HepG2 (cell line): ENCODE results near the gene C6orf62. TPM values are rescaled to one million over a fixed set of nuclear protein-coding genes. Genes with fewer than 3 reads are reported as not detected.

Source experiments
- ATAC-seq: fragments of 200-7000 bp; cut with Tn5 transposase; 3 replicates; pipeline ENCODE4 v1.9.1; 2020; ENCODE audit warnings: mild to moderate bottlenecking, moderate library complexity
- BruUV-seq: library from RNA; stranded (reverse); fragments of 400-500 nt; replicated peaks from 2 replicates; lab custom pipeline; 2021; lab: Mats Ljungman, UMichigan
- CTCF ChIA-PET: fragments of 300-600 bp; formaldehyde crosslinking; extraction: SDS; loops from one replicate; lab custom pipeline; 2021; ENCODE audit warnings: low total read pairs, inconsistent platforms, low intra/inter-chr PET ratio; lab: Yijun Ruan, JAX
- POLR2A ChIA-PET: fragments of 350-600 bp; sonication (Branson Sonifier 250); formaldehyde crosslinking; loops from one replicate; lab custom pipeline; 2020; ENCODE audit warnings: antibody characterized with exemption, inconsistent platforms; lab: Yijun Ruan, JAX
- DNase-seq: peaks from one replicate; pipeline ENCODE4 v3.0.0-alpha.2; 2015; ENCODE audit warnings: low spot score
- FAIRE-seq: peaks from 3 replicates; lab custom pipeline; 2011; peaks lifted over from hg19 to GRCh38; lab: Jason Lieb, UNC
- H2AFZ ChIP-seq: one replicate; pipeline ENCODE4 v1.6.1; 2011; ENCODE audit warnings: low read length, inconsistent platforms
- H3K27ac ChIP-seq: fragments of 300-600 bp; 3 replicates; pipeline ENCODE4 v1.8.0; 2011; ENCODE audit warnings: mixed run types, mild to moderate bottlenecking, mixed read lengths, low read length, inconsistent platforms; ENCODE audit not compliant: insufficient read depth; ENCODE audit errors: extremely low read length
- H3K27me3 ChIP-seq, 2 experiments: fragments of 200-600 bp in 1 of 2; 2 replicates in 1 of 2; 3 replicates in 1 of 2; pipeline versions ENCODE4 v1.6.0 to v1.8.0; 2011; ENCODE audit warnings: low read length in 2 of 2, mild to moderate bottlenecking in 2 of 2, moderate library complexity in 2 of 2, inconsistent platforms in 1 of 2; ENCODE audit not compliant: insufficient read depth in 2 of 2, control insufficient read depth in 1 of 2
- H3K36me3 ChIP-seq, 2 experiments: fragments of 200-600 bp in 1 of 2; replicated peaks in 1 of 2; 2 replicates in 1 of 2; 3 replicates in 1 of 2; pipeline versions ENCODE4 v1.5.1 to v1.8.0; 2011; ENCODE audit warnings: low read length in 2 of 2, inconsistent platforms in 1 of 2; ENCODE audit not compliant: insufficient read depth in 2 of 2, control insufficient read depth in 1 of 2
- H3K4me1 ChIP-seq: 2 replicates; pipeline ENCODE4 v1.5.1; 2012; ENCODE audit warnings: low read length, inconsistent platforms; ENCODE audit not compliant: insufficient read depth
- H3K4me2 ChIP-seq: 2 replicates; pipeline ENCODE4 v1.6.0; 2011; ENCODE audit warnings: low read depth, low read length, inconsistent platforms
- H3K4me3 ChIP-seq, 3 experiments: fragments of 200-600 bp in 1 of 3; sonication (generic), shearing (Covaris generic) in 1 of 3; replicated peaks in 1 of 3; 2 replicates each; pipeline ENCODE4 v1.5.1; 2011 to 2016; ENCODE audit warnings: low read length in 3 of 3, inconsistent platforms in 2 of 3, low read depth in 2 of 3, mild to moderate bottlenecking in 2 of 3, control low read depth in 1 of 3, mixed read lengths in 1 of 3; ENCODE audit not compliant: insufficient read depth in 1 of 3
- H3K79me2 ChIP-seq: one replicate; pipeline ENCODE4 v1.6.1; 2011; ENCODE audit warnings: low read length, inconsistent platforms; ENCODE audit not compliant: insufficient read depth
- H3K9ac ChIP-seq: 2 replicates; pipeline ENCODE4 v1.6.0; 2011; ENCODE audit warnings: mild to moderate bottlenecking, low read depth, low read length, inconsistent platforms; ENCODE audit not compliant: insufficient read depth
- H3K9me3 ChIP-seq: 2 replicates; pipeline ENCODE4 v1.5.1; 2012; ENCODE audit warnings: mild to moderate bottlenecking, low read length
- H4K20me1 ChIP-seq: 2 replicates; pipeline ENCODE4 v1.6.0; 2011; ENCODE audit warnings: inconsistent platforms, mild to moderate bottlenecking, low read length, moderate library complexity; ENCODE audit not compliant: insufficient read depth
- HNF4A ChIP-seq: sonication (generic); formaldehyde crosslinking; IDR thresholded peaks from 2 replicates; pipeline ENCODE4 v1.4.0; 2020; ENCODE audit warnings: missing genetic modification reagents
- HNF4G ChIP-seq, 2 experiments: sonication (generic) in 1 of 2; formaldehyde crosslinking in 1 of 2; IDR thresholded peaks; 2 replicates each; pipeline versions ENCODE4 v1.4.0 to v1.6.1; 2011 to 2020; ENCODE audit warnings: borderline replicate concordance in 2 of 2, low read depth in 2 of 2, mild to moderate bottlenecking in 2 of 2, low read length in 1 of 2, missing genetic modification reagents in 1 of 2, moderate library complexity in 1 of 2
- NCOR1 ChIP-seq: fragments of 200-600 bp; sonication (generic); IDR thresholded peaks from 2 replicates; pipeline ENCODE4 v1.7.0; 2017; ENCODE audit warnings: antibody characterized with exemption, low read length, borderline replicate concordance
- NFKB2 ChIP-seq: sonication (generic); formaldehyde crosslinking; IDR thresholded peaks from 2 replicates; pipeline ENCODE4 v1.4.0; 2020; ENCODE audit warnings: missing genetic modification reagents, borderline replicate concordance
- ZMYM3 ChIP-seq: sonication (generic); formaldehyde crosslinking; IDR thresholded peaks from 2 replicates; pipeline ENCODE4 v1.5.1; 2020; ENCODE audit warnings: mild to moderate bottlenecking, missing genetic modification reagents
- WGBS: methylation state at CpG from one replicate; pipeline ENCODE4 v1.1.6; 2017; ENCODE audit warnings: low lambda C conversion rate; 5-methylcytosine and 5-hydroxymethylcytosine counted together
- in situ Hi-C: cut with HindIII; loops from 2 replicates; pipeline ENCODE4 v1.10.0; 2017; ENCODE audit warnings: low pct_unique_long_range_greater_than_20kb; ENCODE audit not compliant: extremely low pct_ligation_motif_present
- intact Hi-C: fragments of 100-400 bp; cut with micrococcal nuclease; formaldehyde crosslinking; loops from one replicate; pipeline ENCODE4 v1.10.0; 2022; ENCODE audit not compliant: unreplicated experiment
- polyA plus RNA-seq, 8 experiments: library from polyadenylated mRNA; depleted of rRNA in 3 of 8; stranded (reverse) in 7 of 8; unstranded in 1 of 8; fragments of >200 nt; fragmentation: Illumina TruSeq in 4 of 8; extraction: Trizol in 4 of 8; gene quantifications; 2 replicates each; pipeline versions ENCODE4 v1.2.1 to v1.2.3, GENCODE V29; 2011 to 2016; ENCODE audit warnings: low read depth in 4 of 8, missing spikeins in 1 of 8, mixed read lengths in 1 of 8; ENCODE audit not compliant: insufficient read depth in 1 of 8
- total RNA-seq, 5 experiments: library from RNA; depleted of rRNA; stranded (reverse); fragments of >200 nt; fragmentation: Illumina TruSeq; extraction: Trizol; gene quantifications; 2 replicates each; pipeline ENCODE4 v1.2.3, GENCODE V29; 2016; ENCODE audit warnings: low read depth in 1 of 5
- TF ChIP-seq, protein P1 (sequence below): sonication (generic); formaldehyde crosslinking; IDR thresholded peaks from 2 replicates; pipeline ENCODE4 v1.5.1; 2020; ENCODE audit warnings: mild to moderate bottlenecking, missing genetic modification reagents, borderline replicate concordance
- TF ChIP-seq, protein P2 (sequence below): sonication (generic); formaldehyde crosslinking; IDR thresholded peaks from 2 replicates; pipeline ENCODE4 v1.5.1; 2020; ENCODE audit warnings: missing genetic modification reagents, mild to moderate bottlenecking, borderline replicate concordance
- TF ChIP-seq, protein P3 (sequence below): sonication (generic); formaldehyde crosslinking; IDR thresholded peaks from 2 replicates; pipeline ENCODE4 v1.4.0; 2020; ENCODE audit warnings: mild to moderate bottlenecking, missing genetic modification reagents

C6orf62 gene
- total and polyA plus RNA-seq, 2 of the 13 experiments (the other 11 are each of a cell fraction or from before 2014, with no cell fraction given), result 54.8 to 90.4 TPM

DNA sequence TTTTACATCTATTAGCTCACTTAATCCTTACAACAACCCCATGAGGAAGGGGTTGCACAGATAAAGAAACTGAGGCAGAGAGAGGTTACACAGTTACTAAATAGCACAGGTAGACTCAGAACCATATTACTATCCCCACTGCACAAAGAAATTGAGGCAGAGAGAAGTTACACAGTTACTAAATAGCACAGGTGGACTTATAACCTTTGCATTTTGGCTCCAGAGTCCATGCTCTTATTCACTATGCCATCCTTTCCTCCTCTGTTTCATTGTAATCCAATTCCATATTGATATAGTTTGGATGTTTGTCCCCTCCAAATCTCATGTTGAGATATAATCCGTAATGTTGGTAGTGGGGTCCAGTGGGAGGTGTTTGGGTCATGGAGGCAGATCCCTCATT is 55.8 kb downstream of the C6orf62 start:
- TF ChIP-seq NCOR1 (peak; percentile 48; the same call in 1 of the 2 replicates), HNF4G (IDR thresholded peaks at IDR 0.05; ENCODE audit: borderline replicate concordance, low read depth, low read length) (peak; percentile 56; the same call in 1 of the 2 replicates), HNF4G (CRISPR knock-in tag; IDR thresholded peaks at IDR 0.05; ENCODE audit: borderline replicate concordance, low read depth) (no peak), HNF4A (CRISPR knock-in tag) (peak; percentile 58), NFKB2 (CRISPR knock-in tag) (no peak), ZMYM3 (CRISPR knock-in tag) (no peak)
- TF ChIP-seq, protein P1, sequence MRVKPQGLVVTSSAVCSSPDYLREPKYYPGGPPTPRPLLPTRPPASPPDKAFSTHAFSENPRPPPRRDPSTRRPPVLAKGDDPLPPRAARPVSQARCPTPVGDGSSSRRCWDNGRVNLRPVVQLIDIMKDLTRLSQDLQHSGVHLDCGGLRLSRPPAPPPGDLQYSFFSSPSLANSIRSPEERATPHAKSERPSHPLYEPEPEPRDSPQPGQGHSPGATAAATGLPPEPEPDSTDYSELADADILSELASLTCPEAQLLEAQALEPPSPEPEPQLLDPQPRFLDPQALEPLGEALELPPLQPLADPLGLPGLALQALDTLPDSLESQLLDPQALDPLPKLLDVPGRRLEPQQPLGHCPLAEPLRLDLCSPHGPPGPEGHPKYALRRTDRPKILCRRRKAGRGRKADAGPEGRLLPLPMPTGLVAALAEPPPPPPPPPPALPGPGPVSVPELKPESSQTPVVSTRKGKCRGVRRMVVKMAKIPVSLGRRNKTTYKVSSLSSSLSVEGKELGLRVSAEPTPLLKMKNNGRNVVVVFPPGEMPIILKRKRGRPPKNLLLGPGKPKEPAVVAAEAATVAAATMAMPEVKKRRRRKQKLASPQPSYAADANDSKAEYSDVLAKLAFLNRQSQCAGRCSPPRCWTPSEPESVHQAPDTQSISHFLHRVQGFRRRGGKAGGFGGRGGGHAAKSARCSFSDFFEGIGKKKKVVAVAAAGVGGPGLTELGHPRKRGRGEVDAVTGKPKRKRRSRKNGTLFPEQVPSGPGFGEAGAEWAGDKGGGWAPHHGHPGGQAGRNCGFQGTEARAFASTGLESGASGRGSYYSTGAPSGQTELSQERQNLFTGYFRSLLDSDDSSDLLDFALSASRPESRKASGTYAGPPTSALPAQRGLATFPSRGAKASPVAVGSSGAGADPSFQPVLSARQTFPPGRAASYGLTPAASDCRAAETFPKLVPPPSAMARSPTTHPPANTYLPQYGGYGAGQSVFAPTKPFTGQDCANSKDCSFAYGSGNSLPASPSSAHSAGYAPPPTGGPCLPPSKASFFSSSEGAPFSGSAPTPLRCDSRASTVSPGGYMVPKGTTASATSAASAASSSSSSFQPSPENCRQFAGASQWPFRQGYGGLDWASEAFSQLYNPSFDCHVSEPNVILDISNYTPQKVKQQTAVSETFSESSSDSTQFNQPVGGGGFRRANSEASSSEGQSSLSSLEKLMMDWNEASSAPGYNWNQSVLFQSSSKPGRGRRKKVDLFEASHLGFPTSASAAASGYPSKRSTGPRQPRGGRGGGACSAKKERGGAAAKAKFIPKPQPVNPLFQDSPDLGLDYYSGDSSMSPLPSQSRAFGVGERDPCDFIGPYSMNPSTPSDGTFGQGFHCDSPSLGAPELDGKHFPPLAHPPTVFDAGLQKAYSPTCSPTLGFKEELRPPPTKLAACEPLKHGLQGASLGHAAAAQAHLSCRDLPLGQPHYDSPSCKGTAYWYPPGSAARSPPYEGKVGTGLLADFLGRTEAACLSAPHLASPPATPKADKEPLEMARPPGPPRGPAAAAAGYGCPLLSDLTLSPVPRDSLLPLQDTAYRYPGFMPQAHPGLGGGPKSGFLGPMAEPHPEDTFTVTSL (CRISPR knock-in tag), result 0 out of 2 replicates have a peak, but pooled peaks have one; percentile 0
- TF ChIP-seq, protein P2, sequence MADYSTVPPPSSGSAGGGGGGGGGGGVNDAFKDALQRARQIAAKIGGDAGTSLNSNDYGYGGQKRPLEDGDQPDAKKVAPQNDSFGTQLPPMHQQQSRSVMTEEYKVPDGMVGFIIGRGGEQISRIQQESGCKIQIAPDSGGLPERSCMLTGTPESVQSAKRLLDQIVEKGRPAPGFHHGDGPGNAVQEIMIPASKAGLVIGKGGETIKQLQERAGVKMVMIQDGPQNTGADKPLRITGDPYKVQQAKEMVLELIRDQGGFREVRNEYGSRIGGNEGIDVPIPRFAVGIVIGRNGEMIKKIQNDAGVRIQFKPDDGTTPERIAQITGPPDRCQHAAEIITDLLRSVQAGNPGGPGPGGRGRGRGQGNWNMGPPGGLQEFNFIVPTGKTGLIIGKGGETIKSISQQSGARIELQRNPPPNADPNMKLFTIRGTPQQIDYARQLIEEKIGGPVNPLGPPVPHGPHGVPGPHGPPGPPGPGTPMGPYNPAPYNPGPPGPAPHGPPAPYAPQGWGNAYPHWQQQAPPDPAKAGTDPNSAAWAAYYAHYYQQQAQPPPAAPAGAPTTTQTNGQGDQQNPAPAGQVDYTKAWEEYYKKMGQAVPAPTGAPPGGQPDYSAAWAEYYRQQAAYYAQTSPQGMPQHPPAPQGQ (CRISPR knock-in tag), result 0 out of 2 replicates have a peak, but pooled peaks have one; percentile 28
- TF ChIP-seq, protein P3, sequence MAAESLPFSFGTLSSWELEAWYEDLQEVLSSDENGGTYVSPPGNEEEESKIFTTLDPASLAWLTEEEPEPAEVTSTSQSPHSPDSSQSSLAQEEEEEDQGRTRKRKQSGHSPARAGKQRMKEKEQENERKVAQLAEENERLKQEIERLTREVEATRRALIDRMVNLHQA (CRISPR knock-in tag), result no peak
- Histone ChIP-seq H3K9ac (no peak overlapping the region), H3K4me2 (peak overlapping the region; percentile 78; the same call in 1 of the 2 replicates), H3K79me2 (peaks cover 40% of the 10 kb centered on the region), H2AFZ (no peak overlapping the region), H3K27me3 (no peaks in the 10 kb centered on the region; a peak in 1 of 5 replicates), H3K4me1 (peaks cover 76% of the 10 kb centered on the region), H4K20me1 (0 out of 2 replicates have a peak, but pooled peaks cover 4% of the 10 kb centered on the region), H3K4me3 (no peak overlapping the region; a peak in 1 of 6 replicates), H3K9me3 (no peaks in the 10 kb centered on the region), H3K36me3 (peaks cover 2 to 10% of the 10 kb centered on the region in 2 experiments; a peak in 3 of 5 replicates), H3K27ac (no peak overlapping the region)
- ChIA-PET CTCF (no interaction called here), POLR2A (no interaction called here)
- 100% methylated on average over 1 of the region's 1 CpG for WGBS
- in situ Hi-C loops (no loop called here), intact Hi-C loops (no loop called here)
- DNase-seq (no peak), ATAC-seq (no peak), FAIRE-seq (no peak)
- BruUV-seq, result no TSS peak
